Mucosa of rectum (tissue), 2 donors: ENCODE results near the gene PPP1R3F.
"Not testable (repeated sequence)": the region's sequence is repeated elsewhere in the genome, so short reads cannot be mapped to it uniquely, and the experiment has no call there.

Experiments used
- H3K27ac ChIP-seq, 2 donors: one replicate each; pipeline ENCODE4 v1.7.0; 2013; ENCODE audit warnings: inconsistent platforms in 2 of 2, low read depth in 2 of 2, low read length in 2 of 2
- H3K27me3 ChIP-seq, 2 donors: one replicate each; pipeline ENCODE4 v1.7.0; 2013; ENCODE audit warnings: low read length in 2 of 2; ENCODE audit not compliant: control insufficient read depth in 2 of 2, insufficient read depth in 2 of 2
- H3K36me3 ChIP-seq, 2 donors: one replicate each; pipeline ENCODE4 v1.7.0; 2013; ENCODE audit warnings: low read length in 2 of 2; ENCODE audit not compliant: control insufficient read depth in 2 of 2, insufficient read depth in 2 of 2
- H3K4me1 ChIP-seq, 2 donors: one replicate each; pipeline ENCODE4 v1.7.0; 2013; ENCODE audit warnings: low read length in 2 of 2, mild to moderate bottlenecking in 1 of 2; ENCODE audit not compliant: control insufficient read depth in 2 of 2, insufficient read depth in 2 of 2
- H3K4me3 ChIP-seq, 2 donors: one replicate each; pipeline ENCODE4 v1.7.0; 2013; ENCODE audit warnings: low read length in 2 of 2
- H3K9ac ChIP-seq, 2 donors: one replicate each; pipeline ENCODE4 v1.7.0; 2013; ENCODE audit warnings: low read length in 2 of 2, low read depth in 1 of 2, mild to moderate bottlenecking in 1 of 2
- H3K9me3 ChIP-seq, 2 donors: one replicate each; pipeline ENCODE4 v1.7.0; 2013; ENCODE audit warnings: low read length in 2 of 2; ENCODE audit not compliant: control insufficient read depth in 2 of 2
- donor health status: healthy.
- donor health status: Normal muscosa, but diverticular disease.

PPP1R3F gene

GRCh38 chrX:49308604-49309269, 39.1 kb downstream of the PPP1R3F start:
- peaks cover 0 to 5% of the 10 kb centered on the region in 2 donors for H3K27me3 ChIP-seq
- peak overlapping the region; percentile 62 to 67 for H3K4me3 ChIP-seq
- H3K27ac ChIP-seq: peak overlapping the region in 1 of 2 donors; percentile 29
- H3K9ac ChIP-seq: peak overlapping the region; percentile 14 to 17
- no peaks in the 10 kb centered on the region for H3K9me3 ChIP-seq
- H3K36me3 ChIP-seq: no peaks in the 10 kb centered on the region
- peaks cover 0 to 9% of the 10 kb centered on the region in 2 donors for H3K4me1 ChIP-seq

- H3K4me3 ChIP-seq: peak overlapping the region; percentile 62 to 67
- no peaks in the 10 kb centered on the region for H3K36me3 ChIP-seq
- H3K27me3 ChIP-seq: peaks cover 0 to 5% of the 10 kb centered on the region in 2 donors
- H3K9ac ChIP-seq: peak overlapping the region; percentile 27 to 41
- H3K9me3 ChIP-seq: no peaks in the 10 kb centered on the region
- peak overlapping the region in 1 of 2 donors; percentile 29 for H3K27ac ChIP-seq
- peaks cover 0 to 9% of the 10 kb centered on the region in 2 donors for H3K4me1 ChIP-seq
Observed at GRCh38 chrX:49309401-49309981, 39.9 kb downstream of the PPP1R3F start.

- Histone ChIP-seq H3K27ac (no peak overlapping the region), H3K36me3 (no peaks in the 10 kb centered on the region), H3K27me3 (peaks cover 0 to 5% of the 10 kb centered on the region in 2 donors), H3K4me1 (peaks cover 0 to 9% of the 10 kb centered on the region in 2 donors), H3K9me3 (no peaks in the 10 kb centered on the region), H3K4me3 (no peak overlapping the region), H3K9ac (no peak overlapping the region)
Observed at GRCh38 chrX:49310371-49310770, 40.8 kb downstream of the PPP1R3F start.

GRCh38 chrX:49312176-49312575, 42.6 kb downstream of the PPP1R3F start:
- peaks cover 0 to 9% of the 10 kb centered on the region in 2 donors for H3K4me1 ChIP-seq
- no peak overlapping the region for H3K27ac ChIP-seq
- peaks cover 0 to 5% of the 10 kb centered on the region in 2 donors for H3K27me3 ChIP-seq
- no peaks in the 10 kb centered on the region for H3K9me3 ChIP-seq
- no peak overlapping the region for H3K9ac ChIP-seq
- no peaks in the 10 kb centered on the region for H3K36me3 ChIP-seq
- no peak overlapping the region for H3K4me3 ChIP-seq

- H3K9me3 ChIP-seq: no peaks in the 10 kb centered on the region
Observed at GRCh38 chrX:49316085-49316484, 46.5 kb downstream of the PPP1R3F start.

GRCh38 chrX:49321737-49322136, 52.1 kb downstream of the PPP1R3F start, which contains the start of gene GAGE12J:
GAGE12J (plus strand) TSS chrX:49322037; CDS start chrX:49323194, 1,157 bp downstream.
- H3K27me3 ChIP-seq, H3K4me1 ChIP-seq, H3K9me3 ChIP-seq, H3K9ac ChIP-seq, H3K36me3 ChIP-seq, H3K27ac ChIP-seq, H3K4me3 ChIP-seq: not testable (repeated sequence)

More at GRCh38 chrX:49316085-49316484, 46.5 kb downstream of the PPP1R3F start:
- Histone ChIP-seq H3K36me3 (no peaks in the 10 kb centered on the region), H3K4me3 (no peak overlapping the region), H3K27ac (no peak overlapping the region), H3K9ac (no peak overlapping the region), H3K4me1 (no peaks in the 10 kb centered on the region), H3K27me3 (peaks cover 0 to 3% of the 10 kb centered on the region in 2 donors)

- not testable (repeated sequence) for H3K4me1 ChIP-seq, H3K9ac ChIP-seq, H3K27ac ChIP-seq, H3K36me3 ChIP-seq, H3K9me3 ChIP-seq, H3K27me3 ChIP-seq, H3K4me3 ChIP-seq
Observed at GRCh38 chrX:49322266-49322665, 52.7 kb downstream of the PPP1R3F start.

- H3K9ac ChIP-seq, H3K4me3 ChIP-seq, H3K27ac ChIP-seq, H3K9me3 ChIP-seq, H3K4me1 ChIP-seq, H3K27me3 ChIP-seq, H3K36me3 ChIP-seq: not testable (repeated sequence)
Observed at GRCh38 chrX:49323735-49324134, 54.1 kb downstream of the PPP1R3F start.

GRCh38 chrX:49330421-49330820, 60.8 kb downstream of the PPP1R3F start:
- not testable (repeated sequence) for H3K9ac ChIP-seq, H3K27me3 ChIP-seq, H3K4me3 ChIP-seq, H3K4me1 ChIP-seq, H3K36me3 ChIP-seq, H3K27ac ChIP-seq, H3K9me3 ChIP-seq

GRCh38 chrX:49331282-49331681, 61.7 kb downstream of the PPP1R3F start, which contains the start of gene GAGE13:
GAGE13 (plus strand) TSS chrX:49331582; CDS start chrX:49332738, 1,156 bp downstream.
- not testable (repeated sequence) for H3K9ac ChIP-seq, H3K36me3 ChIP-seq, H3K4me3 ChIP-seq, H3K27me3 ChIP-seq, H3K27ac ChIP-seq, H3K4me1 ChIP-seq, H3K9me3 ChIP-seq
